ENCODE measurements around the gene EFR3B. TPM values are rescaled to one million over a fixed set of nuclear protein-coding genes. Genes with fewer than 3 reads are reported as not detected.

EFR3B gene
- total RNA-seq, 1 donor from 2014 or later, result 13.2 TPM

- ATAC-seq (no peak), DNase-seq (ENCODE audit: low spot score) (no peak)
- intact Hi-C loops (cut with DNase I), result no loop called here
These were observed 124.4 kb downstream of the EFR3B start for GRCh38 chr2:25165992-25166875.

- no peak for DNase-seq (ENCODE audit: low spot score)
- intact Hi-C loops (cut with DNase I), result no loop called here
- ATAC-seq, result peak; percentile 56
These were observed 126.6 kb downstream of the EFR3B start, which contains the start of gene POMC for GRCh38 chr2:25168256-25169072. Gene POMC (minus strand): TSS chr2:25168580. CDS start chr2:25164772, 3,808 bp downstream.

- intact Hi-C loops (cut with DNase I), result no loop called here
- ATAC-seq (no peak), DNase-seq (ENCODE audit: low spot score) (no peak)
These were observed 127.2 kb downstream of the EFR3B start for GRCh38 chr2:25169073-25169470.

- intact Hi-C loops (cut with DNase I), result no loop called here
- ATAC-seq (no peak), DNase-seq (ENCODE audit: low spot score) (no peak)
These were observed 129.0 kb downstream of the EFR3B start for GRCh38 chr2:25170888-25171287.

GRCh38 chr2:25173719-25174118 lies 131.8 kb downstream of the EFR3B start:
- ATAC-seq (no peak), DNase-seq (ENCODE audit: low spot score) (no peak)
- intact Hi-C loops (cut with DNase I), result no loop called here

GRCh38 chr2:25174192-25174861 lies 132.5 kb downstream of the EFR3B start:
- no peak for ATAC-seq
- intact Hi-C loops (cut with DNase I), result no loop called here
- DNase-seq (ENCODE audit: low spot score), result no peak

- intact Hi-C loops (cut with DNase I), result no loop called here
- DNase-seq (ENCODE audit: low spot score) (no peak), ATAC-seq (no peak)
These were observed 134.3 kb downstream of the EFR3B start for GRCh38 chr2:25176138-25176537.

GRCh38 chr2:25176541-25177181 lies 134.8 kb downstream of the EFR3B start:
- DNase-seq (ENCODE audit: low spot score), result no peak
- ATAC-seq, result no peak
- intact Hi-C loops (cut with DNase I), result no loop called here

GRCh38 chr2:25177211-25177611 lies 135.3 kb downstream of the EFR3B start:
- ATAC-seq (no peak), DNase-seq (ENCODE audit: low spot score) (no peak)

GRCh38 chr2:25178976-25179375 lies 137.1 kb downstream of the EFR3B start:
- ATAC-seq, result no peak
- intact Hi-C loops (cut with DNase I), result no loop called here
- DNase-seq (ENCODE audit: low spot score), result no peak

More at GRCh38 chr2:25177211-25177611, 135.3 kb downstream of the EFR3B start:
- intact Hi-C loops (cut with DNase I), result no loop called here

- peak; percentile 26 for DNase-seq (ENCODE audit: low spot score)
- no peak for ATAC-seq
- intact Hi-C loops (cut with DNase I), result no loop called here
These were observed 142.4 kb downstream of the EFR3B start for GRCh38 chr2:25184254-25184653.

- DNase-seq (ENCODE audit: low spot score) (peak; percentile 21), ATAC-seq (no peak)
- intact Hi-C loops (cut with DNase I), result no loop called here
These were observed 146.0 kb downstream of the EFR3B start for GRCh38 chr2:25187729-25188350.

- DNase-seq (ENCODE audit: low spot score) (no peak), ATAC-seq (no peak)
- intact Hi-C loops (cut with DNase I), result no loop called here
These were observed 146.5 kb downstream of the EFR3B start for GRCh38 chr2:25188405-25188804.

- intact Hi-C loops (cut with DNase I), result no loop called here
- no peak for ATAC-seq
- DNase-seq (ENCODE audit: low spot score), result no peak
These were observed 148.7 kb downstream of the EFR3B start for GRCh38 chr2:25190536-25190935.

- DNase-seq (ENCODE audit: low spot score) (peak; percentile 53), ATAC-seq (no peak)
- intact Hi-C loops (cut with DNase I), result no loop called here
These were observed 152.8 kb downstream of the EFR3B start for GRCh38 chr2:25194576-25195122.

- DNase-seq (ENCODE audit: low spot score), result no peak
- intact Hi-C loops (cut with DNase I), result no loop called here
- peak; percentile 40 for ATAC-seq
These were observed 155.7 kb downstream of the EFR3B start for GRCh38 chr2:25197336-25198208.

- no peak for DNase-seq (ENCODE audit: low spot score)
- peak; percentile 48 for ATAC-seq
- intact Hi-C loops (cut with DNase I), result no loop called here
These were observed 156.3 kb downstream of the EFR3B start for GRCh38 chr2:25198209-25198525.

All from sciatic nerve (tissue), 2 donors.